Mesenchymal stem cell (in vitro differentiated cells and primary cell): ENCODE measurements around the gene SLIT3.
"Not testable (repeated sequence)": the region's sequence is repeated elsewhere in the genome, so short reads cannot be mapped to it uniquely, and the experiment has no call there.

ENCODE experiments used
- DNase-seq: peaks from one replicate; pipeline ENCODE4 v3.0.0-alpha.2; 2013
- H2AFZ ChIP-seq: one replicate; pipeline ENCODE4 v1.6.1; 2013; ENCODE audit warnings: low read depth, mild to moderate bottlenecking, control low read depth, inconsistent platforms, low read length, moderate library complexity
- H2AK5ac ChIP-seq: 2 replicates; pipeline ENCODE4 v1.6.1; 2013; ENCODE audit warnings: low read length, moderate library complexity, mild to moderate bottlenecking, inconsistent platforms; ENCODE audit not compliant: severe bottlenecking
- H2BK120ac ChIP-seq: one replicate; pipeline ENCODE4 v1.6.1; 2013; ENCODE audit warnings: low read depth, mild to moderate bottlenecking, inconsistent platforms, low read length, moderate library complexity
- H2BK12ac ChIP-seq, 2 experiments: one replicate each; pipeline ENCODE4 v1.6.1; 2013; ENCODE audit warnings: inconsistent platforms in 2 of 2, low read length in 2 of 2, mild to moderate bottlenecking in 2 of 2, moderate library complexity in 2 of 2, control low read depth in 1 of 2
- H2BK15ac ChIP-seq: one replicate; pipeline ENCODE4 v1.6.1; 2013; ENCODE audit warnings: mild to moderate bottlenecking, low read depth, inconsistent platforms; ENCODE audit not compliant: poor library complexity, severe bottlenecking
- H2BK5ac ChIP-seq: 2 replicates; pipeline ENCODE4 v1.6.1; 2013; ENCODE audit warnings: low read depth, mild to moderate bottlenecking, low read length, control low read depth, inconsistent platforms; ENCODE audit not compliant: poor library complexity, severe bottlenecking
- H3K14ac ChIP-seq, 2 experiments: one replicate each; pipeline ENCODE4 v1.6.1; 2013; ENCODE audit warnings: inconsistent platforms in 2 of 2, low read length in 2 of 2, control low read depth in 1 of 2, mild to moderate bottlenecking in 1 of 2, moderate library complexity in 1 of 2
- H3K18ac ChIP-seq, 2 experiments: one replicate each; pipeline ENCODE4 v1.6.1; 2013; ENCODE audit warnings: inconsistent platforms in 2 of 2, low read length in 2 of 2, control low read depth in 1 of 2, low read depth in 1 of 2, mild to moderate bottlenecking in 1 of 2
- H3K23ac ChIP-seq, 2 experiments: one replicate each; pipeline ENCODE4 v1.6.1; 2013; ENCODE audit warnings: inconsistent platforms in 2 of 2, low read length in 2 of 2, mild to moderate bottlenecking in 2 of 2, moderate library complexity in 2 of 2, control low read depth in 1 of 2
- H3K27ac ChIP-seq: 2 replicates; pipeline ENCODE4 v1.5.1; 2013; ENCODE audit warnings: mild to moderate bottlenecking, moderate library complexity, low read length, control low read depth, inconsistent platforms; ENCODE audit not compliant: poor library complexity, severe bottlenecking
- H3K27me3 ChIP-seq, 2 experiments: 2 replicates each; pipeline versions ENCODE4 v1.6.1 to v1.7.0; 2013; ENCODE audit warnings: low read length in 2 of 2, mild to moderate bottlenecking in 2 of 2, moderate library complexity in 2 of 2, control low read depth in 1 of 2, inconsistent platforms in 1 of 2; ENCODE audit not compliant: control insufficient read depth in 1 of 2, insufficient read depth in 1 of 2
- H3K36me3 ChIP-seq, 2 experiments: 2 replicates each; pipeline versions ENCODE4 v1.6.1 to v1.7.0; 2013; ENCODE audit warnings: low read length in 2 of 2, control low read depth in 1 of 2, inconsistent platforms in 1 of 2, low read depth in 1 of 2, mild to moderate bottlenecking in 1 of 2; ENCODE audit not compliant: insufficient read depth in 2 of 2, control insufficient read depth in 1 of 2
- H3K4ac ChIP-seq, 2 experiments: one replicate each; pipeline ENCODE4 v1.6.1; 2013; ENCODE audit warnings: inconsistent platforms in 2 of 2, low read length in 2 of 2, mild to moderate bottlenecking in 2 of 2, moderate library complexity in 2 of 2, control low read depth in 1 of 2, low read depth in 1 of 2
- H3K4me1 ChIP-seq: 2 replicates; pipeline ENCODE4 v1.6.1; 2013; ENCODE audit warnings: low read depth, low read length, control low read depth; ENCODE audit not compliant: control insufficient read depth, insufficient read depth
- H3K4me2 ChIP-seq: 2 replicates; pipeline ENCODE4 v1.6.1; 2013; ENCODE audit warnings: low read length, mild to moderate bottlenecking, inconsistent platforms; ENCODE audit not compliant: poor library complexity, severe bottlenecking
- H3K4me3 ChIP-seq, 2 experiments: 2 replicates each; pipeline versions ENCODE4 v1.5.1 to v1.7.0; 2013; ENCODE audit warnings: low read length in 2 of 2, mild to moderate bottlenecking in 2 of 2, control low read depth in 1 of 2, low read depth in 1 of 2; ENCODE audit not compliant: insufficient read depth in 1 of 2
- H3K79me1 ChIP-seq: replicated peaks from 2 replicates; pipeline ENCODE4 v1.6.1; 2013; ENCODE audit warnings: mild to moderate bottlenecking, control low read depth, low read length, inconsistent platforms; ENCODE audit not compliant: poor library complexity, severe bottlenecking
- H3K9ac ChIP-seq: 2 replicates; pipeline ENCODE4 v1.7.0; 2013; ENCODE audit warnings: mild to moderate bottlenecking, low read length, moderate library complexity
- H3K9me3 ChIP-seq: 2 replicates; pipeline ENCODE4 v1.7.0; 2013; ENCODE audit warnings: mild to moderate bottlenecking, low read length; ENCODE audit not compliant: control insufficient read depth
- H4K8ac ChIP-seq: one replicate; pipeline ENCODE4 v1.6.1; 2013; ENCODE audit warnings: inconsistent platforms, mild to moderate bottlenecking, low read length, moderate library complexity
- H4K91ac ChIP-seq: one replicate; pipeline ENCODE4 v1.6.1; 2013; ENCODE audit warnings: mild to moderate bottlenecking, low read length, inconsistent platforms
- WGBS: methylation state at CpG from one replicate; pipeline ENCODE4 v1.1.7; 2013; ENCODE audit warnings: mixed read lengths; 5-methylcytosine and 5-hydroxymethylcytosine counted together

Gene SLIT3

DNA sequence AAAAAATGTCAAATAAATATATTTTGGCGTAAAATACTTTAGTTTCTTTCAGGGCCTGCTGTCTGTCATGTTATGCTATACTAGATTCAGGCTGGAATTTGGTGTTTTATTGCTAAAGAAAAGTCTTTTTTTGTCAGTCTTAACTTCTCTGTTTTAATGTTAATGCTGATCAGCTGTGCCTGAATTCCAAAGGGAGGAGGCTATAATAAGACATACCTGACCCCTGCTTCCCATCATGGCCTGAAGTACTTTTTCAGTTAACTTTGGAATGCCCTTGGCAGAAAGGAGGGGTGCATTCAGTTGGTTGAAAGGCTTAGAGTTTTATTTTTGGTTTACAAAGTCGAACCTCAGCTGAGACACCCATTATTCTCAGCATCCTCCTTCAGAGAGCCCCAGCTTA is 663.7 kb downstream of the SLIT3 start:
- no peaks in the 10 kb centered on the region for H3K4me1 ChIP-seq
- no peak overlapping the region for H3K27ac ChIP-seq
- no peak overlapping the region for H2BK15ac ChIP-seq
- WGBS: 77% methylated on average over 2 of the region's 2 CpGs
- H3K4me2 ChIP-seq: no peak overlapping the region
- H3K36me3 ChIP-seq: no peaks in the 10 kb centered on the region
- H2BK5ac ChIP-seq: no peak overlapping the region
- H3K9me3 ChIP-seq: no peaks in the 10 kb centered on the region
- H3K9ac ChIP-seq: no peak overlapping the region
- H2AFZ ChIP-seq: no peak overlapping the region
- no peak overlapping the region for H3K18ac ChIP-seq
- H3K23ac ChIP-seq: no peak overlapping the region
- H3K4ac ChIP-seq: no peak overlapping the region
- H4K8ac ChIP-seq: no peak overlapping the region
- no peak overlapping the region for H3K4me3 ChIP-seq
- no peak overlapping the region for H2BK120ac ChIP-seq
- H2AK5ac ChIP-seq: no peak overlapping the region
- no peak overlapping the region for H4K91ac ChIP-seq
- DNase-seq: no peak
- H3K27me3 ChIP-seq: no peaks in the 10 kb centered on the region
- no peak overlapping the region for H2BK12ac ChIP-seq
- H3K14ac ChIP-seq: no peak overlapping the region
- H3K79me1 ChIP-seq: no peaks in the 10 kb centered on the region

DNA sequence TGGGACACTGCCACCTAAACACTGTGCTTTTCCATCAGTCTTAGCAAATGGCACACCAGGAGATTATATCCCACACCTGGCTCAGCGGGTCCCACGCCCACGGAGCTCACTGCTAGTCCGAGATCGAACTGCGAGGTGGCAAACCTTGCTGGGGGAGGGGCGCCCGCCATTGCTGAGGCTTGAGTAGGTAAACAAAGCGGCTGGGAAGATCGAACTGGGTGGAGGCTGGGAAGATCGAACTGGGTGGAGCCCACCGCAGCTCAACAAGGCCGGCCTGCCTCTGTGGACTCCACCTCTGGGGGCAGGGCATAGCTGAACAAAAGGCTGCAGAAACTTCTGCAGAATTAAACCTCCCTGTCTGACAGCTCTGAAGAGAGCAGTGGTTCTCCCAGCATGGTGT is 670.0 kb downstream of the SLIT3 start:
- H4K91ac ChIP-seq, H3K79me1 ChIP-seq, DNase-seq, H3K4ac ChIP-seq, H3K4me1 ChIP-seq, H3K27ac ChIP-seq, H3K18ac ChIP-seq, H3K4me3 ChIP-seq, H3K23ac ChIP-seq, H2AFZ ChIP-seq, H2AK5ac ChIP-seq, H2BK120ac ChIP-seq, H3K14ac ChIP-seq, H3K9me3 ChIP-seq, H3K4me2 ChIP-seq, H4K8ac ChIP-seq, H2BK15ac ChIP-seq, H3K27me3 ChIP-seq, H2BK12ac ChIP-seq, H3K9ac ChIP-seq, H2BK5ac ChIP-seq, H3K36me3 ChIP-seq: not testable (repeated sequence)
- 92% methylated on average over 13 of the region's 13 CpGs for whole genome bisulfite sequencing

DNA sequence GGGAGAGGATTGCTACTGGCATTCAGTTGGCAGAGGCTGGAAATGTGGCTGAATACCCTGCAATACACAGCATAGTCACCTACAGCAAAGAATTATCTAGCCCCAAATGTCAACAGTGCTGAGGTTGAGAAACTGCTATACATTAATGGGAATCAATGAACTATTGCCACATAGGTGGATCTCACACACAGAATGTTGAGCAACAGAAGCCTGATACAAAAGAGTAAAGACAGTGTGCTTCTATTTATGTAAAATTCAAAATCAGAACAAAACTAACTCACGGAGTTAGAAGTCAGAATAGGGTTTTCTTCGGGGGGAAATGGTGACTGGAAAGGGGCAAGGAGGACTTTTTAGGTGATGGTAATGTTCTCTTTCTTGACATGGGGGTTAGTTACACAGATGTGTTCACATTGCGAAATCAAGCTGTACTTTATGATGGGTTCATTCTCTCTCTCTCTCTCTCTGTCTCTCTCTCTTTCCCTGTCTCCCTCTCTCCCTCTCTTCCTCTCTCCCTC is 676.0 kb downstream of the SLIT3 start:
- WGBS: 93% methylated on average over 3 of the region's 3 CpGs
- DNase-seq: no peak

DNA sequence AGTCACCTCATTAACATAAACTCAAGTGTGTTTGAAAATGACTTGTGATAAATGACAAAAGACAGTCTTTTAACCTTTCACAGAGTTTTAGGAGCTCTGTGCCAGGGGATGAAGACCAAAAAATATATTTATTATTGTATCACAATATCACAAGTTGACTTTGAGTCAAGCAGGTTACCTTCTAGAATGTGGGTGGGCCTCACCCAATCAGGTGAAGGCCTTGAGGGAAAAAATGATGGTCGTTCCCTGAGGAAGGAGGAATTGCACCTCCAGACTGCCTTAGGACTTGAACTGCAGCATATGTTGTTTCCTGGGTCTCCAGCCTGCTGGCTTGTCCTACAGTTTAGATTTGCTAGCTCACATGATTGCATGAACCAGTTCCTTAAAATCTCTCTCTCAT is 680.1 kb downstream of the SLIT3 start:
- Histone ChIP-seq H3K9ac (no peak overlapping the region), H3K4me3 (no peak overlapping the region), H3K9me3 (no peaks in the 10 kb centered on the region), H3K36me3 (no peaks in the 10 kb centered on the region), H2AK5ac (no peak overlapping the region), H4K91ac (no peak overlapping the region), H3K14ac (no peak overlapping the region), H2AFZ (no peak overlapping the region), H3K27ac (no peak overlapping the region), H3K18ac (no peak overlapping the region), H3K79me1 (no peaks in the 10 kb centered on the region), H3K23ac (no peak overlapping the region), H3K4me1 (no peaks in the 10 kb centered on the region), H4K8ac (no peak overlapping the region), H3K27me3 (no peaks in the 10 kb centered on the region), H2BK15ac (no peak overlapping the region), H2BK12ac (no peak overlapping the region), H2BK5ac (no peak overlapping the region), H3K4me2 (no peak overlapping the region), H3K4ac (no peak overlapping the region), H2BK120ac (no peak overlapping the region)
- no peak for DNase-seq
- WGBS: 84% methylated on average over 1 of the region's 1 CpG

More for the DNA sequence above, 676.0 kb downstream of the SLIT3 start:
- no peak overlapping the region for H3K27ac ChIP-seq
- no peaks in the 10 kb centered on the region for H3K27me3 ChIP-seq
- H3K14ac ChIP-seq: no peak overlapping the region
- H3K79me1 ChIP-seq: no peaks in the 10 kb centered on the region
- no peak overlapping the region for H3K18ac ChIP-seq
- no peak overlapping the region for H3K4me2 ChIP-seq
- no peak overlapping the region for H2AFZ ChIP-seq
- no peaks in the 10 kb centered on the region for H3K9me3 ChIP-seq
- no peak overlapping the region for H2BK12ac ChIP-seq
- no peaks in the 10 kb centered on the region for H3K4me1 ChIP-seq
- H3K23ac ChIP-seq: no peak overlapping the region
- no peak overlapping the region for H4K91ac ChIP-seq
- H3K4me3 ChIP-seq: no peak overlapping the region
- no peak overlapping the region for H4K8ac ChIP-seq
- no peak overlapping the region for H2BK15ac ChIP-seq
- no peak overlapping the region for H2BK5ac ChIP-seq
- H2AK5ac ChIP-seq: no peak overlapping the region
- no peak overlapping the region for H3K4ac ChIP-seq
- H2BK120ac ChIP-seq: no peak overlapping the region
- no peak overlapping the region for H3K9ac ChIP-seq
- H3K36me3 ChIP-seq: no peaks in the 10 kb centered on the region
